GM10847 (cell line): Measurements from ENCODE around the gene CYP4X1.

Source experiments
- POLR2A ChIP-seq: IDR thresholded peaks from 2 replicates; pipeline ENCODE4 v1.6.1; 2011; ENCODE audit not compliant: insufficient read length; ENCODE audit errors: extremely low read depth

The CYP4X1 gene

DNA sequence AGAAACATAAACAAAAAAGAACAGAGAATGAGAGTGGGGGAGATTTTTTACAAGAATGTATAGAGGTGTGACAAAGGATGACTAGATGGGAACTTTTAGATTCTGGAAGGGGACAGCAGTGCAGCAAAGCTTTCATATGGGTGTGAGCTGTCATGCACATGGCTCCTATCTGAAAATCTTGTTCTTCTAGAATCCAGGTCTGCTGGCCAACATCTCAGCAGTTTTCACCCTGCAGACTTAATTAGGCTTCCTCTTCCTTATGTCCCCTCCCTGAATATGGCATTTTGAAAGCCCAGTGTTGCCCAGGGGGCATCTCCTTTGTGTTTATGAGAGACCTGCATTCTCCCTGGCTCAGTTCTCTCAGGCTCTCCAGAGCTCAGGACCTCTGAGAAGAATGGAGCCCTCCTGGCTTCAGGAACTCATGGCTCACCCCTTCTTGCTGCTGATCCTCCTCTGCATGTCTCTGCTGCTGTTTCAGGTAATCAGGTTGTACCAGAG, 43.7 kb downstream of the CYP4X1 start, which contains the start of gene CYP4Z1:
Gene CYP4Z1 (plus strand): TSS at position 135 of the 498 bp plus-strand sequence. CDS start 260 bp downstream, at position 395.
- TF ChIP-seq POLR2A = no peak
